Mesothelial cell of epicardium (in vitro differentiated cells): ENCODE data around the gene ANKMY1. TPM values are rescaled to one million over a fixed set of nuclear protein-coding genes. Genes with fewer than 3 reads are reported as not detected.

Source experiments
- DNase-seq, 2 experiments: peaks; one replicate each; pipeline ENCODE4 v3.0.0; 2021; ENCODE audit warnings: low spot score in 2 of 2; ENCODE audit not compliant: unreplicated experiment in 2 of 2
- H3K27ac Mint-ChIP-seq: 2 replicates; pipeline ENCODE4 v1.8.0; 2021; ENCODE audit warnings: mixed read lengths
- H3K27me3 Mint-ChIP-seq: 2 replicates; pipeline ENCODE4 v1.8.0; 2021; ENCODE audit warnings: low read depth, mixed read lengths
- H3K36me3 Mint-ChIP-seq: 2 replicates; pipeline ENCODE4 v1.8.0; 2021; ENCODE audit warnings: mixed read lengths
- H3K4me1 Mint-ChIP-seq: 2 replicates; pipeline ENCODE4 v1.8.0; 2021; ENCODE audit warnings: mixed read lengths
- H3K4me3 Mint-ChIP-seq: 2 replicates; pipeline ENCODE4 v1.8.0; 2021; ENCODE audit warnings: mild to moderate bottlenecking, moderate library complexity, mixed read lengths
- H3K9me3 Mint-ChIP-seq: 2 replicates; pipeline ENCODE4 v1.8.0; 2021; ENCODE audit warnings: mixed read lengths
- total RNA-seq: library from RNA; stranded (reverse); gene quantifications from 3 replicates; pipeline ENCODE4 v1.2.1, GENCODE V29; 2021
- TF ChIP-seq, protein P1 (sequence below): fragments of 200-600 bp; sonication (generic); IDR thresholded peaks from one replicate; pipeline ENCODE4 v1.5.0; 2021; ENCODE audit warnings: antibody characterized with exemption; ENCODE audit not compliant: unreplicated experiment

Gene ANKMY1
- total RNA-seq, 1 donor from 2014 or later: 29.8 TPM

DNA sequence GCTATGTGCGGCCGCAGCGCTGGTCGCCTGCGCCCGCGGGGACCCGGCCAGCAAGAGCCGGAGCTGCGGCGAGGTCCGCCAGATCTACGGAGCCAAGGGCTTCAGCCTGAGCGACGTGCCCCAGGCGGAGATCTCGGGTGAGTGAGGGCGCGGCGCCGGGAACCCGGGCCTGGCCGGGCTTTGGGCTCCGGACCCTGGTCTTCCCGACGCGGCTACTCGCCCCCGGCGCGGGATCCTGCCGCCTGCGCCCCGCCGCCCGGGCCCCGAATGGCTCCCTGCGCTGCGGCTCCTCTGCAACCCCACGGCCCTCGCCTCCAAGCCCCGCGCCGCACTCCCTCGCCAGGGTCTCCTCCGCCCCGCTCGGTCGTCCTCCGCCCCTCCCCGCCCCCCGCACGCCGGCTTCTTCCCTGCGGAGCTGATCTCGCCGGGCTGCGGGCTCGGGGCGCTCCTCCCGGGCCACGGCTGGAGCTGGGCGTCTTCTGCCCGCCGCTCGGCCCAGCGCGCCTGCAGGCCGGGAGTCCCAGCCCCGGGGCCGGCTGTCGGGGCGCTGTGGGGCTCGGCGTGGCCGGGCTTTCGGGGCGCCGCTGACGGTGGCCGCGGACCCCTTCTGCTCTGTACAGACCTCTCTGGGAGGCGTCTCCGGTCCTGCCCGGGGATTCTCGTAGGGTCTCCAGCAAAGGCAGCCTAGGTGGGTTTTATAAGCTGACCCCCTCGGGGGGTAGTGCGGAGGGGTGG lies 121.7 kb downstream of the ANKMY1 start:
- TF ChIP-seq, protein P1, sequence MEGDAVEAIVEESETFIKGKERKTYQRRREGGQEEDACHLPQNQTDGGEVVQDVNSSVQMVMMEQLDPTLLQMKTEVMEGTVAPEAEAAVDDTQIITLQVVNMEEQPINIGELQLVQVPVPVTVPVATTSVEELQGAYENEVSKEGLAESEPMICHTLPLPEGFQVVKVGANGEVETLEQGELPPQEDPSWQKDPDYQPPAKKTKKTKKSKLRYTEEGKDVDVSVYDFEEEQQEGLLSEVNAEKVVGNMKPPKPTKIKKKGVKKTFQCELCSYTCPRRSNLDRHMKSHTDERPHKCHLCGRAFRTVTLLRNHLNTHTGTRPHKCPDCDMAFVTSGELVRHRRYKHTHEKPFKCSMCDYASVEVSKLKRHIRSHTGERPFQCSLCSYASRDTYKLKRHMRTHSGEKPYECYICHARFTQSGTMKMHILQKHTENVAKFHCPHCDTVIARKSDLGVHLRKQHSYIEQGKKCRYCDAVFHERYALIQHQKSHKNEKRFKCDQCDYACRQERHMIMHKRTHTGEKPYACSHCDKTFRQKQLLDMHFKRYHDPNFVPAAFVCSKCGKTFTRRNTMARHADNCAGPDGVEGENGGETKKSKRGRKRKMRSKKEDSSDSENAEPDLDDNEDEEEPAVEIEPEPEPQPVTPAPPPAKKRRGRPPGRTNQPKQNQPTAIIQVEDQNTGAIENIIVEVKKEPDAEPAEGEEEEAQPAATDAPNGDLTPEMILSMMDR: no peak
- Mint-ChIP-seq H3K4me3 (peak overlapping the region; percentile 65), H3K36me3 (no peaks in the 10 kb centered on the region), H3K9me3 (no peaks in the 10 kb centered on the region), H3K4me1 (peaks cover 18% of the 10 kb centered on the region), H3K27ac (no peak overlapping the region), H3K27me3 (peaks cover 25% of the 10 kb centered on the region)
- DNase-seq: no peak

- Mint-ChIP-seq H3K9me3 (no peaks in the 10 kb centered on the region), H3K36me3 (no peaks in the 10 kb centered on the region), H3K27ac (peak within 1 kb of the TSS; percentile 59), H3K4me3 (peak within 1 kb of the TSS; percentile 73), H3K27me3 (peaks cover 26% of the 10 kb centered on the region), H3K4me1 (peaks cover 18% of the 10 kb centered on the region)
- TF ChIP-seq, protein P1: no peak
- peak in 1 of 2 experiments; percentile 73 for DNase-seq
These were observed 122.3 kb downstream of the ANKMY1 start, which contains the start of gene GPC1 for GRCh38 chr2:240435457-240435947. TSS of gene GPC1 (plus strand) at chr2:240435663. CDS start at chr2:240435919, 256 bp downstream.

DNA sequence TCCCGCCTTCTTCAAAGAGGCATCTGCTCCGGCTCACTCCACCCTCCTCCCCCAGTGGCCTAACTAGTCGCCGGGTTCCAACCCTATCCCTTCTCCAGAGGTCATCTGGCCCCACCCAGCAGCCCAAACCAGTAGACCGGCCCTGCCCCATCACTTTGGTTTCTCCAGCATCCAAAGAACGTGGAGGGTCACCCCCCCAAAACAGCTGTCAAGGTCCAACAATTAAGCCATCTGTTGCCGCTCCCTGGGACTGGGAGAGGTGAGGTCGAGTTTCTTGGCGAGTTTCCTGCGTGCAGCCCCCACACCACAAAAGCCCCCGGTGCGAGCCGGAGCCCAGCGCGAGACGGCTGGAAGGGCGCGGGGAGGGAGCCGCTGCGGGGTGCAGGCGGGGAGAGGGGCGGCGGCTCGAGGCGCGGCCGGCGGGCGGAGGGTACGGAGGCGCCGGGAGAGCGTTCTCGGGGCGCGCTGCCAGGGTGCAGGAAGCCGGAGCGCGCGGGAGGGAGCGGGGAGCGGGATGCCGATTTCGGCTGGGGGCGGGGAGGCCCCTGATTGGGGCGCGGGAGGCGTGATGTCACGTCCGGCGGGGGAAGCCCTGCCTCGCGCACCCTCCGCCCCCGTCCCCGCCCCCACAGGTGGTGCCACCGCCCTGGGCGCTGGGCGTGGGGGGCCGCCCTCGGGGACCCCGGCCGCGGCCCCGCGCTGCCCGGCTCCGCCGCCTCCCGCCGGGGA lies 122.9 kb downstream of the ANKMY1 start:
- TF ChIP-seq, protein P1: no peak
- H3K36me3 Mint-ChIP-seq: no peaks in the 10 kb centered on the region
- peak overlapping the region; percentile 73 for H3K4me3 Mint-ChIP-seq

DNA sequence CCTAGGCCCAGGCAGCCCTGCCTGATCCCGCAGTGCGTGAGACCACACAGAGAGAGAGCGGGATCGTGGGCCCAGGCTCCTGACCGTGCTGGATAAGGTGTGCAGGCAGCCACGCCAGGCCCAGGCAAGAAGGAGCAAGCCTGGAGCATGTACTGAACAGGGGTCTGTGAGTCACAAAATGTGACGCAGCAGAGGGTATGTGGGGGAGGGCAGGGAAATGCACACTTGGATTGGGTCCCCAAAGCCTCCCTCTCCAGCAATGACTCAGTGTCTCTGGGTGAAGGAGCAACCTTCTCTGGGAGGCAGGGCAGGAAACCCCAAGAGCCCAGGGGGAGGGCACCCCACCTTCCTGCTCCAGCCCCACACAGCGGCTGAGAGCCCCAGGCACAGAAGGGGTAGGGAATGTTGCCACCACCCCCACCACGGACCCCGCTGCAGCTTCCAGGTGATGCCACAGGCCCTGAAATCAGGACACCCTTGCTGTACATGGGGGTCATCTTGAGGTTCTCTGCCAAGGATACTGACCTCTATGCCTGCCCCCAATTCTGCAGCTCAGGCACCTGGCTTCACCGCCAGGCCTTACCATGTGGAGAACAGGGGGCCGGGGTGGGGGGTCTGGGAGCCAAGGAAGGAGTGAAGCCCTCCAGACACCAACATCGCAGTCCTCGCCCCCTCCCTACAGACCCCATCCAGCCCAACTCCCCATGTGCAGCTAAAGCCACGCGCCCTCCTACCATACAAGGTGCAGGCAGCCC lies 123.6 kb downstream of the ANKMY1 start:
- Mint-ChIP-seq H3K9me3 (no peaks in the 10 kb centered on the region), H3K4me1 (peaks cover 18% of the 10 kb centered on the region), H3K4me3 (peak overlapping the region; percentile 73), H3K27me3 (peaks cover 27% of the 10 kb centered on the region), H3K27ac (peak overlapping the region; percentile 67), H3K36me3 (no peaks in the 10 kb centered on the region)
- peak in 1 of 2 experiments; percentile 20 for DNase-seq
- TF ChIP-seq, protein P1: no peak

More for the DNA sequence above, 122.9 kb downstream of the ANKMY1 start:
- Mint-ChIP-seq H3K9me3 (no peaks in the 10 kb centered on the region), H3K27me3 (peaks cover 26% of the 10 kb centered on the region), H3K4me1 (peaks cover 18% of the 10 kb centered on the region), H3K27ac (peak overlapping the region; percentile 59)
- DNase-seq: peak; percentile 90 to 94
